BE2C (cell line): ENCODE results near the gene EBF3.

Experiments
- DNase-seq: peaks from one replicate; pipeline ENCODE4 v3.0.0-alpha.2; 2020
- H3K27me3 ChIP-seq: fragments of 250-450 bp; sonication (Bioruptor Pico); 2 replicates; pipeline ENCODE4 v1.5.1; 2020; ENCODE audit warnings: mild to moderate bottlenecking
- H3K36me3 ChIP-seq: fragments of 250-450 bp; sonication (Bioruptor Pico); 2 replicates; pipeline ENCODE4 v1.5.1; 2020; ENCODE audit warnings: mild to moderate bottlenecking
- H3K4me1 ChIP-seq: fragments of 250-450 bp; sonication (Bioruptor Pico); 2 replicates; pipeline ENCODE4 v1.5.1; 2020
- H3K4me3 ChIP-seq: 2 replicates; pipeline ENCODE4 v1.5.1; 2011; ENCODE audit warnings: low read depth, low read length
- H3K9me3 ChIP-seq: fragments of 250-450 bp; sonication (Bioruptor Pico); 2 replicates; pipeline ENCODE4 v1.5.1; 2020
- CTCF ChIP-seq: IDR thresholded peaks from 2 replicates; pipeline ENCODE4 v1.5.1; 2012; ENCODE audit warnings: mild to moderate bottlenecking, low read depth, low read length

EBF3 gene

GRCh38 chr10:129899276-129900130 lies 64.6 kb downstream of the EBF3 start:
- DNase-seq = no peak
- Histone ChIP-seq H3K4me1 (peaks cover 6% of the 10 kb centered on the region), H3K27me3 (no peaks in the 10 kb centered on the region), H3K4me3 (no peak overlapping the region), H3K9me3 (no peaks in the 10 kb centered on the region), H3K36me3 (no peaks in the 10 kb centered on the region)
- TF ChIP-seq CTCF = no peak

GRCh38 chr10:129898706-129899268 lies 65.3 kb downstream of the EBF3 start:
- H3K4me3 ChIP-seq = no peak overlapping the region
- no peaks in the 10 kb centered on the region for H3K9me3 ChIP-seq
- peaks cover 13% of the 10 kb centered on the region for H3K4me1 ChIP-seq
- no peak for TF ChIP-seq CTCF
- no peaks in the 10 kb centered on the region for H3K36me3 ChIP-seq
- no peaks in the 10 kb centered on the region for H3K27me3 ChIP-seq
- DNase-seq = no peak

GRCh38 chr10:129897871-129898626 lies 66.0 kb downstream of the EBF3 start:
- DNase-seq = no peak
- H3K9me3 ChIP-seq = no peaks in the 10 kb centered on the region
- H3K4me1 ChIP-seq = peaks cover 16% of the 10 kb centered on the region

GRCh38 chr10:129896860-129897200 lies 67.2 kb downstream of the EBF3 start:
- DNase-seq = no peak
- H3K4me1 ChIP-seq = peaks cover 22% of the 10 kb centered on the region
- TF ChIP-seq CTCF = no peak
- H3K27me3 ChIP-seq = no peaks in the 10 kb centered on the region
- no peaks in the 10 kb centered on the region for H3K36me3 ChIP-seq
- no peaks in the 10 kb centered on the region for H3K9me3 ChIP-seq
- H3K4me3 ChIP-seq = no peak overlapping the region

More at GRCh38 chr10:129897871-129898626, 66.0 kb downstream of the EBF3 start:
- H3K4me3 ChIP-seq = no peak overlapping the region
- no peak for TF ChIP-seq CTCF
- no peaks in the 10 kb centered on the region for H3K27me3 ChIP-seq
- no peaks in the 10 kb centered on the region for H3K36me3 ChIP-seq

- no peaks in the 10 kb centered on the region for H3K36me3 ChIP-seq
- no peak for TF ChIP-seq CTCF
- no peak overlapping the region for H3K4me3 ChIP-seq
- H3K4me1 ChIP-seq = peaks cover 27% of the 10 kb centered on the region
- no peak for DNase-seq
- no peaks in the 10 kb centered on the region for H3K27me3 ChIP-seq
- H3K9me3 ChIP-seq = no peaks in the 10 kb centered on the region
Observed at GRCh38 chr10:129896136-129896859, 67.8 kb downstream of the EBF3 start.
